ENCODE results near the gene LDLRAD3. TPM values are rescaled to one million over a fixed set of nuclear protein-coding genes. Genes with fewer than 3 reads are reported as not detected.

LDLRAD3 gene
- total RNA-seq, 1 experiment from 2014 or later = 12.1 TPM

GRCh38 chr11:36086366-36086765 is 142.5 kb downstream of the LDLRAD3 start:
- H2BK12ac ChIP-seq (ENCODE audit: insufficient read length, low read depth, low read length) = no peak overlapping the region
- no peak overlapping the region for H2AK5ac ChIP-seq (ENCODE audit: insufficient read length, low read length)
- peak overlapping the region in 1 of 2 experiments; percentile 15; a peak in 1 of 5 replicates for H3K4me3 Mint-ChIP-seq
- H3T11ph ChIP-seq (ENCODE audit: low read length) = no peak overlapping the region
- no peak for TF ChIP-seq CTCF (conservative IDR thresholded peaks at IDR 0.05)
- H4K91ac ChIP-seq (ENCODE audit: insufficient read length, low read depth, low read length) = no peak overlapping the region
- no peaks in the 10 kb centered on the region for H3K23me2 ChIP-seq (ENCODE audit: insufficient read length, low read depth, low read length, poor library complexity, severe bottlenecking)
- H3K14ac ChIP-seq (ENCODE audit: insufficient read depth, low read length) = no peak overlapping the region
- peaks cover 30 to 38% of the 10 kb centered on the region in 2 experiments for H3K4me1 Mint-ChIP-seq
- no peak overlapping the region for H4K5ac ChIP-seq (ENCODE audit: insufficient read length, low read depth, low read length)
- H2BK120ac ChIP-seq (ENCODE audit: low read depth, low read length, poor library complexity, severe bottlenecking) = no peak overlapping the region
- no peak overlapping the region for H3K56ac ChIP-seq (ENCODE audit: insufficient read length, low read depth, low read length)
- H3K23ac ChIP-seq (ENCODE audit: insufficient read length, low read depth, low read length) = no peak overlapping the region
- no peak overlapping the region for H3K4ac ChIP-seq (ENCODE audit: low read depth, low read length)
- H3K4me2 ChIP-seq (ENCODE audit: insufficient read depth, insufficient read length, low read length) = no peak overlapping the region
- no peak overlapping the region for H3K9ac ChIP-seq (ENCODE audit: extremely low read depth, insufficient read length, low read length)
- no peaks in the 10 kb centered on the region for H3K9me3 ChIP-seq (ENCODE audit: control insufficient read depth, low read depth, low read length)
- no peak overlapping the region for H2BK20ac ChIP-seq (ENCODE audit: low read depth, low read length, poor library complexity, severe bottlenecking)
- no peaks in the 10 kb centered on the region for H4K20me1 ChIP-seq (ENCODE audit: control insufficient read depth, insufficient read depth, insufficient read length)
- H3K27me3 Mint-ChIP-seq (ENCODE audit: low read depth) = no peaks in the 10 kb centered on the region
- no CpG with 5 or more reads among the region's 6 CpGs for WGBS (ENCODE audit: extremely low coverage, insufficient read length, low lambda C conversion rate)
- no peak for DNase-seq
- no peak overlapping the region for H2BK5ac ChIP-seq (ENCODE audit: insufficient read length, low read length)
- H2BK15ac ChIP-seq (ENCODE audit: low read depth, low read length) = no peak overlapping the region
- peak overlapping the region; percentile 8 to 68 (median 59); a peak in 5 of 7 replicates for H3K27ac Mint-ChIP-seq
- no peaks in the 10 kb centered on the region for H3K79me1 ChIP-seq (ENCODE audit: insufficient read depth, low read depth, low read length, poor library complexity, severe bottlenecking)
- H3K79me2 ChIP-seq (ENCODE audit: insufficient read depth, low read length) = no peaks in the 10 kb centered on the region
- H3K9me3 Mint-ChIP-seq = peaks cover 0 to 2% of the 10 kb centered on the region in 2 experiments; a peak in 1 of 5 replicates
- no peak overlapping the region for H3K27ac ChIP-seq (ENCODE audit: insufficient read length, low read depth, low read length)
- no peak overlapping the region for H3K18ac ChIP-seq (ENCODE audit: insufficient read length, low read depth, low read length)
- H4K8ac ChIP-seq (replicated peaks; ENCODE audit: insufficient read length, low read depth, low read length) = no peak overlapping the region
- H3K36me3 Mint-ChIP-seq (ENCODE audit: insufficient read depth in 1 of 3, low read depth in 3 of 3) = peaks cover 22 to 40% (median 24%) of the 10 kb centered on the region in 3 experiments
- peaks cover 6% of the 10 kb centered on the region for H3K4me1 ChIP-seq (ENCODE audit: insufficient read depth, low read length)
- H3K27me3 ChIP-seq (ENCODE audit: insufficient read depth, low read length) = no peaks in the 10 kb centered on the region
- H2AFZ ChIP-seq (ENCODE audit: low read length) = no peak overlapping the region
